Prostate gland (tissue), 2 donors: ENCODE measurements around the gene SH3GL3.

Experiments used
- POLR2A ChIP-seq: fragments of 450-650 bp; IDR thresholded peaks from one replicate; pipeline ENCODE4 v1.6.1; 2016; ENCODE audit warnings: antibody characterized with exemption, mild to moderate bottlenecking
- TF ChIP-seq, protein P1 (sequence below), 4 experiments: fragments of 200-600 bp in 2 of 4; fragments of 450-650 bp in 2 of 4; sonication (generic) in 2 of 4; IDR thresholded peaks; 1 replicate in 3 of 4; 2 replicates in 1 of 4; pipeline ENCODE4 v1.5.1; 2016 to 2019; ENCODE audit warnings: antibody characterized with exemption in 4 of 4, mild to moderate bottlenecking in 2 of 4, moderate library complexity in 2 of 4

DNA sequence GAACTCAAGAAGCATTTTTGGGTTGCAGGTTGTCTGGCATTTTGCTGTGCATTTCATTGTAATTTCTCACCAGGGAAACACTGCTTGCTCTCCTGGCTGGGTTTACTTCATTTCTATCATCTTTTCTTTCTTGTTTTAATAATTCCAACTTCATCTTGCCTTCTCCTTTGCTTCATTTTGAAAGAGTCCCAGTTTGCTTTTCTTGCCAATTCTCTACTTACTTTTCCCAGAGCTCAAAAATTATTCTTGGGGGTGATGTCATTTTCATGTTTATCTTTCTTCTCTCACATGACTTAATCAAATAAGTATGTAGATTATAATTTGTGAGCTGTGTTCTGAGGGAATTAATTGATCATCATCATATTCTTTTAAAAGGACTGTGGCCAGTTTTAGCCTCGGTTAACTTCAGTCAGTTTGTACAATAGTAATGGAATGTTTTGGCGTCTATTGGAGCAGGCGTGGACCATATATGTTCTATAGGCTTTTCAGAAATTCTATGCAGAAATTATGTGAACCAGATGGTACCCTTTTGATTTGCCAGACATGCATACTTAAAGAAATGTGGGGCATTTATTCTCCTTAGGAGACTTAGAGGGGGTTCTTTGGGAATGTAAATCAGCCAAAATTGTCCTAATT lies 30.1 kb downstream of the SH3GL3 start:
- TF ChIP-seq, protein P1, sequence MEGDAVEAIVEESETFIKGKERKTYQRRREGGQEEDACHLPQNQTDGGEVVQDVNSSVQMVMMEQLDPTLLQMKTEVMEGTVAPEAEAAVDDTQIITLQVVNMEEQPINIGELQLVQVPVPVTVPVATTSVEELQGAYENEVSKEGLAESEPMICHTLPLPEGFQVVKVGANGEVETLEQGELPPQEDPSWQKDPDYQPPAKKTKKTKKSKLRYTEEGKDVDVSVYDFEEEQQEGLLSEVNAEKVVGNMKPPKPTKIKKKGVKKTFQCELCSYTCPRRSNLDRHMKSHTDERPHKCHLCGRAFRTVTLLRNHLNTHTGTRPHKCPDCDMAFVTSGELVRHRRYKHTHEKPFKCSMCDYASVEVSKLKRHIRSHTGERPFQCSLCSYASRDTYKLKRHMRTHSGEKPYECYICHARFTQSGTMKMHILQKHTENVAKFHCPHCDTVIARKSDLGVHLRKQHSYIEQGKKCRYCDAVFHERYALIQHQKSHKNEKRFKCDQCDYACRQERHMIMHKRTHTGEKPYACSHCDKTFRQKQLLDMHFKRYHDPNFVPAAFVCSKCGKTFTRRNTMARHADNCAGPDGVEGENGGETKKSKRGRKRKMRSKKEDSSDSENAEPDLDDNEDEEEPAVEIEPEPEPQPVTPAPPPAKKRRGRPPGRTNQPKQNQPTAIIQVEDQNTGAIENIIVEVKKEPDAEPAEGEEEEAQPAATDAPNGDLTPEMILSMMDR (IDR thresholded peaks at IDR 0.05): no peak
- no peak for TF ChIP-seq POLR2A
